Esophagus squamous epithelium (tissue), 4 donors: ENCODE results near the gene KTI12.

Experiments used
- POLR2A ChIP-seq, 4 donors: fragments of 450-650 bp; IDR thresholded peaks; one replicate each; pipeline ENCODE4 v1.6.1; 2017; ENCODE audit warnings: antibody characterized with exemption in 4 of 4, mild to moderate bottlenecking in 4 of 4, moderate library complexity in 3 of 4
- TF ChIP-seq, protein P1 (sequence below), 6 experiments: fragments of 450-650 bp in 4 of 6; fragments of 200-600 bp in 2 of 6; sonication (generic) in 2 of 6; IDR thresholded peaks; one replicate each; pipeline ENCODE4 v1.5.1; 2016 to 2019; ENCODE audit warnings: antibody characterized with exemption in 6 of 6, mild to moderate bottlenecking in 4 of 6, moderate library complexity in 4 of 6

DNA sequence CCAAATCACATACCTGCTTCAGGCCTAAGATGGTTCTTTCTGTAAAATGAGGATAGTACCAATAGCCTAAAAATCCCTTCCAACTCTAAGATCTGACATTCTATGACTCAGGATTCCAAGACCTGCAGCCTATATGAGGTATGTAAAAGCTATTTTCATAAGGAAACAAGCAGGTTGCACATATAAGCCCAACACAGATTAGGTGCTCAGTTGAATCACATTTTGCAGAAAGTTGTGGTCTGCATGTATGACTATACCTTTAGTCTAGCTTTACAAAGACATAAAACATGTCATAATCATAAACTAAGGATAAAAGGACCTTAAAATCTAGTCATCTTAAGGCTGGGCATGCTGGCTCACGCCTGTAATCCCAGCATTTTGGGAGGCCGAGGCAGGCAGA is 7.3 kb downstream of the KTI12 start:
- TF ChIP-seq, protein P1, sequence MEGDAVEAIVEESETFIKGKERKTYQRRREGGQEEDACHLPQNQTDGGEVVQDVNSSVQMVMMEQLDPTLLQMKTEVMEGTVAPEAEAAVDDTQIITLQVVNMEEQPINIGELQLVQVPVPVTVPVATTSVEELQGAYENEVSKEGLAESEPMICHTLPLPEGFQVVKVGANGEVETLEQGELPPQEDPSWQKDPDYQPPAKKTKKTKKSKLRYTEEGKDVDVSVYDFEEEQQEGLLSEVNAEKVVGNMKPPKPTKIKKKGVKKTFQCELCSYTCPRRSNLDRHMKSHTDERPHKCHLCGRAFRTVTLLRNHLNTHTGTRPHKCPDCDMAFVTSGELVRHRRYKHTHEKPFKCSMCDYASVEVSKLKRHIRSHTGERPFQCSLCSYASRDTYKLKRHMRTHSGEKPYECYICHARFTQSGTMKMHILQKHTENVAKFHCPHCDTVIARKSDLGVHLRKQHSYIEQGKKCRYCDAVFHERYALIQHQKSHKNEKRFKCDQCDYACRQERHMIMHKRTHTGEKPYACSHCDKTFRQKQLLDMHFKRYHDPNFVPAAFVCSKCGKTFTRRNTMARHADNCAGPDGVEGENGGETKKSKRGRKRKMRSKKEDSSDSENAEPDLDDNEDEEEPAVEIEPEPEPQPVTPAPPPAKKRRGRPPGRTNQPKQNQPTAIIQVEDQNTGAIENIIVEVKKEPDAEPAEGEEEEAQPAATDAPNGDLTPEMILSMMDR (IDR thresholded peaks at IDR 0.05) = no peak
- TF ChIP-seq POLR2A (IDR thresholded peaks at IDR 0.05) = no peak
